Measurements from ENCODE around the gene TXNL4B. TPM values are rescaled to one million over a fixed set of nuclear protein-coding genes. Genes with fewer than 3 reads are reported as not detected.

The TXNL4B gene
- 5.4 TPM for total RNA-seq
- long read RNA-seq, partial matches to known transcripts, result 1 of 6 reads
- long read RNA-seq, other reads (novel, unspliced or antisense), result 1 of 6 reads

DNA sequence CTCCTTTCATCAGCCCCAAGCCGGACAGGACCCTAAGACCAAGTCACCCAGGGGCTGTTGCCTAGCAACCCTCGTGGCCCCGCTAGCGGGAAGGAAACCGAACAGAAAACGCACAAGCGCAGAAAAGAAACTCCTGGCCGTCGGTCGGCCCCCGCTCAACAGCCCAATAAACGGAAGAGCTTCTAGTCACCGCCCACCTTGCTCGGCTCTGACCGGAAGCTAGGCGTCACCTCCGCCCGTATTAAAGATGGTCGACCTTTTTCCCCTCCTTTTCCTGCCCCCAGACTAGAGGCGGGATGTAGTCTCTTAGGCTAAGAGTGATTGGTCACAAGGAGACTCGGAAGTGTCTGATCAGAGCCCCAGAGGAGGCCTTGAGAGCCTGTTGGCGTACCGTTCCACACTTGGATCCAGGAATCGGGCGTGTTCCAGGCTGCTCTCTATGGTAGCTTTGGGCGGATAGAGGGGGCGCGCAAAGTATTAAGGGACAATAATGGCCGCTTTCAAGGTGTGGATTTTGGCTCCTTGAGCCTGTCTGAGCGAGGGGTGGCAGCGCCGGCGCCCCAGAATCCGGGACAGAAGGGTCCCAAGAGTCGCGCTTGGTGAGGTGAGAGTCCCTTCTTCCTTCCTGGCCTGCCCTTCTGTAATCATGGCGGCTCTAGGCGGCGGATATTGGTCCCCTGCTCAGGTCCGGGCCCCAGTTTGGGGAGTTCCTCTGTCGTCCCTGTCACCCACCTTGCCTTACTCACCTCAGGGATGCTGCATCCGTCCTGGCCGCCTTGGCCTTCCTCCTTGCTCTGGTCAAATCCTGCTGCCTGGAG, at the start of gene TXNL4B, which contains the start of gene DHX38:
Gene TXNL4B, minus strand, starts transcription at position 173 of the 818 bp plus-strand sequence. CDS start 2,871 bp downstream, outside the sequence.
Gene DHX38, plus strand, starts transcription at position 400 of the 818 bp plus-strand sequence. CDS start 2,311 bp downstream, outside the sequence.
- DNase-seq (peak; percentile 93), ATAC-seq (peak; percentile 99)
- intact Hi-C loops (cut with micrococcal nuclease), result no loop called here

DNA sequence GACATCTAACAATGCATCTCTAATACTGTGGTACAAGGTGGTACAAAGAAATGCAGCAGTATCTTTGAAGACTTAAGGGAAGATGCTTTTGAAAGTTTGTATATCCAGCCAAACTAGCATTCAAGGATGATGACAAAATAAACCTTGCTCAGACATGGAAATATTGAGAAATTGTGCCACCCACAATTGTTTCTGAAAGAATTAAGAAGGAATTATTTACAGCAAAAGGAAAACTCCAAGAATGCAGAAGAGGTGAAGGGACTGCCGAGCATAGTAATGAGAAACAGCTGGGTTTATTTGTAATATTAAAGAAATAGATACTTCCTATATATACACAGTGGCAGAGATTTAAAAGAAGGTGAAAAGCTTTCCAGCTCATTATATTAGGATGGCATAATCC, 49.1 kb upstream of the TXNL4B start:
- no peak for ATAC-seq
- no peak for DNase-seq
- intact Hi-C loops (cut with micrococcal nuclease), result no loop called here

DNA sequence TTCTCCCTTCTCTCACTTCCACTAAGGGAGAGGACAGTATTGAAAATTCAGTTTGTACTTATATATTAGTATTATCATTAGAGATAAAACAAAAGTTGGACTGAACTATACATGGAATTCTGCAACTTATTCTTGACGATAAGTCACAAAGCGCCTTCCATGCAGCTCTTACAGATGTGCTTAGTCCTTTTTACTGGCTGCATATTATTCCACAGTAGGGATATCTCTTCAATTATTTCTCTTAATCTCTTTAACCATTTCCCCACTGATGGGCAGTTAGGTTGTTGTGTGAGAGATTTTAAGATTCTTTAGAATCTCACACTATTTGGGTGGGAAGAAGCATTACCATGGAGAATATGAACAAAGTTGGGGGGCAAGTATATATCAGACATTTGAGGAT, 46.5 kb upstream of the TXNL4B start:
- no peak for DNase-seq
- no peak for ATAC-seq
- intact Hi-C loops (cut with micrococcal nuclease), result no loop called here

DNA sequence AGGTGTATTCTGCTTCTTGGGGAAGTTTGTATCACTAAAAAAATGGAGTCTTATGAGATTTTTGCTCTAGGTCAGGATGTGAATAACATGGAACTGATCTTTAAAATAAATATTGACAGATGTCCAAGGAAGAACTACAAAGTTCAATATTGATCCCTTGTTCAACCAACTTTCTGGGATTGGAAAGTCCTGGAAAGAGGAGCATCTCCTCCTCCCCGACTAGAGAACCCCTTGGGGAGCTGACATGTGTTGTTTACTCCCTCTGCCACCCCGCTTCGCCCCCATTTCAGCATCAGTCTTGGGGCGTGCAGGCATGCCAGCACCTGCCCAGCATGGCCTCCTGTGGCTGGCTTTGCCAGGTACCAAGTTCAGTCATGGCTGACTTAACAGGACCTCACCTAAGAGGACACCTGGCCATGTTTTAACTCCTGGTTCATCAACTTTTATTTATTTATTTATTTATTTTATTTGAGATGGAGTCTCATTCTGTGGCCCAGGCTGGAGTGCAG, 44.7 kb upstream of the TXNL4B start:
- intact Hi-C loops (cut with micrococcal nuclease), result no loop called here
- no peak for DNase-seq
- no peak for ATAC-seq

DNA sequence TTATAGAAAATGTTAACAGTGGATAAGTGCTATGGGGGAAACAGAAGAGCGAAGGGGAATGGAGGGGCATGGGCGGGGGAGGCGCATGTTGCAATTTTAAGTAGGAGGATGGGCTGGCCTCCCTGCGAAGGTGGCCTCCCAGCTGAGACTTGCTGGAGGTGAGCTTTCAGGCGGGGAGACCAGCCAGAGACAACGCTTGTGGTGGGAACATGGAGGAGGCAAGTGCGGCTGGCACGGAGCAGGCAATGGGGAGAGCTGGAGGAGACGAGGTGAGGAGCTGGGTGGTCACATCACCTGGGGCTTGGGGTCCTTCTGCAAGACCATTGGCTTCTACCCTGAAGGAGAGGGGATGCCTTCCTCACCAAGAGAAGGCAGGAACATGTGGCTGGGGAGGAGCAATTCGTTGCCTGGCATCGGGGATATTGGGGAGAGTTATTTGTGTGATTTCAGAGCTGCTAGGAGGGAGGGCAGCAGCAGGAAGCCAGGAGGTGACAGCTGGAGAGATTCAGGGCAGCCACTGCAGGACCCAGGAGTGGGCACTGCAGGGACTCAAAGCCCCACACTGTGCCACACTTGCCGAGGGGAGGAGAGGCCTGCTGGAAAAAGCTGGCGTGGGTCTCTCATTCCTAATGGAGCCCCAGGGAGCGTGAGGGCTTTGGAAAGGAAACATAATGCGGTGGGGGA, 44.1 kb upstream of the TXNL4B start:
- no peak for DNase-seq
- ATAC-seq, result no peak
- intact Hi-C loops (cut with micrococcal nuclease), result no loop called here

DNA sequence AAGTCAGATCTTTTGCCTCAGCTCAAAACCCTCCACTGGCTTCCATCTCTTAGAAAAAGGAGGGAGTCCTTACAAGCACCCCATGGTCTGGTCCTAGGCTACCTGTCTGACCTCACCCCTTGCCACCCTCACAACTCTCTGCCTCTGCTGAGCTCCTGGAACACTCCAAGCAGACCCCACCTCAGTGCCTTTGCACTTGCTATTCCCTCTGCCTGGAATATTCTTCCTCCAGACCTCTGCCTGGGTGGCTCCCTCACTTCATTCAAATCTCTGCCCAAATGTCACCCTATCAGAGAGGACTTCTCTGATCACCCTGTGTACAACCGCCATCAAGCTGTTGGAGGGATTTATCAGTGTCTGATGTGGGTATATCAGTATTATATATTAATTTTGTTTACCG, 41.1 kb upstream of the TXNL4B start:
- no peak for ATAC-seq
- intact Hi-C loops (cut with micrococcal nuclease), result no loop called here

DNA sequence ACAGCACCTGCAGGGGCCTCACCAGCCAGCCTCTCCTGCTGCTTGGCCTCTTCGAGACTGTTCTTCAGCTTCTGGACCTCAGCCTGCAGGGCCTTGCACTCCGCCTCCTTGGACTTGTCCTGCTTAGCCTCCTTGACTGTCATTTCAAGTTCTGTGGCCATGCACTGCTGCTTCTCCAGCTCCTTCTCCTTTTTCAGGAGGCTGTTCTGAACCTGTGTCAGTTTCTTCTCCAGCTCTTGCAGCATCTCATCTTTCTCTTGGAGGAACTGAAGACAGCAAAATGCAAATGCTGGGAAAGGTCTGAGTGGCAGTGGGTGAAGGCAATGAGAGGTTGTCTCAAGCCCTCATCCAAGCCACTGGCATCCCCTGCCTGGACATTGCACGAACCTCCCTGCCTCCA, 39.3 kb upstream of the TXNL4B start:
- ATAC-seq (no peak), DNase-seq (no peak)
- intact Hi-C loops (cut with micrococcal nuclease), result no loop called here

More for the DNA sequence above, 41.1 kb upstream of the TXNL4B start:
- DNase-seq, result no peak

DNA sequence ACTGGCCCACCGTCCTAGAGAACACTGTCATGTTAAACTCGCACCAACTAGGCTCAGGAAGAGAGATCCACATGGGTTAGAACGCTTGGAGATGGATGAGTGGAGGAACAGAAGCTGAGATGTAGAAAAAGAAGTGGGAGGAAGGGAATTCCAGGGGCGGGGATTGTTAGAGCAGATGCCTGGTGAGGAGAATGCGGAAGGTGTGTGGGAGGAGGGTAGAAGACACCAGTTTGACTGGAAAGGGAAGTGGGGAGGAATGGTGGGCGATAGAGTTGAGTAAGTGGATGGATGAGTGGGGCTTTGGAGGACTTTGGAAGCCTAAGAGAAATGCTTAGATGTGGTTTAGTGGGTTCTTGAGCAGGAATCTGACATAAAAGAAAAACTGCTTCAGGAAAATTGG, 37.6 kb upstream of the TXNL4B start:
- intact Hi-C loops (cut with micrococcal nuclease), result no loop called here
- ATAC-seq, result no peak
- no peak for DNase-seq

DNA sequence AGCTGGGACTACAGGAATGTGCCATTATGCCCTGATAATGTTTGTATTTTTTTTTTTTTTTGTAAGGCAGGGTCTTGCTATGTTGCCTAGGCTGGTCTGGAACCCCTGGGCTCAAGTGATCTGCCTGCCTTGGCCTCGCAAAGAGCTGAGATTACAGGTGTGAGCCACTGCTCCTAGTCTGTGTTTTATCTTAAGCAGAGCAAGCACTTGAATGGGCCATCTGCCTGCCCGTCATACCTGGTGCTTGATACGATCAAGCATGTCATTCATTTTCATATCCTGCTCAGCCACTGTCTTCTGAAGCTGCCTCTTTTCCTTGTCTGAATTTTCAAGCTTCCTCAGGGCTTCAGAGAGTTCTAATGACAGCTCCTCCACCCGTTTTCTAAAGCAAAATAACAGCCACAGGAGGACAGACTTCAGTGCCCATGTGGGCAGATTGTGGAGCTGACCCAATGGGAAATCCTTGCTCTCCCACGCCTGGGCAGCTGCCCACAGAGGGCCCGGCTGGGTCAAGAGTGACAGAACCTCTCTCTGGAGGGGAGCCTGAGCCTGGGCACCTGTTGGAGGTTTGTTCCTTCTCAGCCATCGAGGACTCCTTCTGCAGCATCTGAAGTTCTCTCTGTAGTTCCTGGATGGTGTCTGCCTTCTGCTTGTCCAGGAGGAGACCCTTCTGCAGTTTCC, 36.7 kb upstream of the TXNL4B start:
- no peak for ATAC-seq
- intact Hi-C loops (cut with micrococcal nuclease), result no loop called here
- DNase-seq, result no peak

DNA sequence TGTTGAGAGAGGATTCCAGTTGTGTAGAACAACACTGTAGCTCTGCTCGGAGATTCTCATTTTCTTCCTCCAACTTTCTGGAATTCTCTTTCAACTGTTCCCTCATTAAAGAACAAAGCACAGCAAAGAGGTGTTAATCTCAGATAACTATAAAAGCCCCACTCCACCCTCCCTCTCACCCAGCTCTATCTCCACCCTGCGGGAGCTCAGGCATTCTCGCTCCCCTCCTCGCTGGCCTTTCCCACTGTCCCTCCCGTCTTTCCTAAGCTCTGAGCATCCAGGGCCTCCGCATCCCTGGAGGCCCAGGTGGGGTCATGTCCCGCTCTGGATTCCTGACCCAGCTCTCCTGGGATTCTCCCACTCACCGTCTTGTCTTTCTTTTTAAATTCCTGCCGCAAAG, 35.3 kb upstream of the TXNL4B start:
- ATAC-seq (no peak), DNase-seq (no peak)
- intact Hi-C loops (cut with micrococcal nuclease), result no loop called here

DNA sequence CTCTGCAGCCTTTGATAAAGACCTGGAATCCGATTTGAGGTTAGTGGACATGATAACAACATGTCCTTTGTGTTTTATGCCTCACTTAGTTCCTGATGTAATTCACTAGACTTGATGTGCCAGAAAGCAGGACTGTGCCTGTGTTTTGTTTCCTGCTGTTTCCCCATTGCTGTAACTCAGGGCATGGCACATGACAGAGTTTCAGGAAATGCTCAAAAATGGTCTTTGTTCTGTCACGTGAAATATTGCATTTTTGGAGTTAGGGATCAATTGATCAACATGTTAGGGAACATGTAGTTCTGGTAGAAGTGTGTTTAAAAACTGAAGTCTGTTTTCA, 33.0 kb upstream of the TXNL4B start:
- intact Hi-C loops (cut with micrococcal nuclease), result no loop called here
- DNase-seq (no peak), ATAC-seq (peak; percentile 41)

DNA sequence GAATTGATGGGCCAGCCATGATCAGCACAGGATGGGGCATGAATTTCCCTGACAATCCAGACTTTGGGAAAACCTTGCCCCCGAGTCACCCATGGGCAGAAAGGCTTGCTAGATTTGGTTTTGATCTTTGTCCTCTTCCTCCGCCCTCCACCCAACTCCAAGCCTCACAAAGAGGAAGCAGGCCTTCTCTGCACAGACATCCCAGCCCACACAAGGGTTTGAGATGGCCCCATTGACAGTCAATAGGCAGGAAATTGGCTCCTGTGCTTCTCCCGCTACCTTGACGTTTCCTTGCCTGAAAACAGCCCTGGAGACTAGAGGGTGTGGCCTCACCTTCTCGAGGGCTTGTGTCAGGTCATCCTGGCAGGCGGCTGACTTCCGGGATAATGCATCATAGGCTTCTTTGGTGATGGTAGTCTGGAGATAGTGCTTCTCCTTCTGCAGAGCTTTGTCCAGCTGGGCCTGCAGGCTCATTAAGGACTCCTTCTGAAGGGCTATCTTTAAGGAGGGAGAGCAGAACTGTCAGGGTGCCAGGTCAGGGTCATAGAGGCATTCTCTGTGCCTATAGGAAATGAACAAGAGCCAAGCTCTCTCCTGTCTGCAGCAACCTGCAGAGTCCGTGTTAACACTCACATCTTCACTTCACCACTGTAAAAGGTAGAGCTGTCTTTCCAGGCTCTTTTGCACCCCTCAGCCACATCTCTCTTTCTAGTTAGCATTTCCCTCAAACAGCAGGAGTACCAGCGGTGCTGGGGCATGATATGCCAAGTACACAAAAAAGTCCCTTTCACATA, 32.4 kb upstream of the TXNL4B start:
- DNase-seq (no peak), ATAC-seq (peak; percentile 20)
- intact Hi-C loops (cut with micrococcal nuclease), result no loop called here

DNA sequence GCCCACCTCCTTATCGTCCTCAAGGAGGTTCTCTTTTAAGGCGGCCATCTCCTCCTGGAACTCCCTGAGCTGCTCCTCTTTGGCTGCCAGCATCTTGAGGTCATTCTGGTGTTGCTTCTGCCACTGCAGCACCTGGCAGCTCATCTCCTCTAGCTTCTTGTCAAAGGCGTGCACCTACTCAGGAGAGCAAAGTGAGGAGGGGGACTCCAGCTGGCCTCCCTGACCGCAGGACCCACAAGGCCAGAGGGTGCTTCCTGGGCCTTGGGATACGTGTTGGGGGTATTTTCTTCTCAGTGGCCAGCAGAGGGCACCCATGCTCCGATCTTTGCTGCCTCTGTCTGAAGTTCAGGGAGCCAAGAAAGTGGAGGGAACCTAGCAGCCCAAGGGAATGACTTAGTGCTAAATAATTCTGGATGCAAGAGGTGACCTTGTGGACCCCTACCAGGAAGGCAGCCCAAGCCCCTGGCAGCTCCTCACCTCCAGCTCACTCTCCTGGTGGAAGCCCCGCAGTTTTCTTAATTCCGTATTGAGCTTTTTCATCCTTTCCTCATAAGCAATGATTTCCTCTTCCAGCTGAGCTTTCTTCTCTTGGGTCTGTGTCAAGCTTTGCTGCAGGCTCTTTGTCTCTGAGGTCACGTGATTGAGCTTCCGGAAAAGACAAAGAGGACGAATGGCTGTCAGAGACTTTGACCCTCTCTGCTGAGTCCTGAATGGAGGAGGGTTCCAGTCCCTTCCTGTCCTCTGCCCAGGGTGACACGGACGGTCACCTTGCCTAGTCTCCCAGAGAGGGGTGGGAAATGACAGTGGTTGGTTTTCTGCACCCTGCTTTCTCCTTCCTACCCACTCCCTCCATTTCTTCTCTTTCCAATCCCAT, 31.6 kb upstream of the TXNL4B start:
- ATAC-seq, result peak; percentile 88
- DNase-seq, result peak; percentile 70
- intact Hi-C loops (cut with micrococcal nuclease), result no loop called here

DNA sequence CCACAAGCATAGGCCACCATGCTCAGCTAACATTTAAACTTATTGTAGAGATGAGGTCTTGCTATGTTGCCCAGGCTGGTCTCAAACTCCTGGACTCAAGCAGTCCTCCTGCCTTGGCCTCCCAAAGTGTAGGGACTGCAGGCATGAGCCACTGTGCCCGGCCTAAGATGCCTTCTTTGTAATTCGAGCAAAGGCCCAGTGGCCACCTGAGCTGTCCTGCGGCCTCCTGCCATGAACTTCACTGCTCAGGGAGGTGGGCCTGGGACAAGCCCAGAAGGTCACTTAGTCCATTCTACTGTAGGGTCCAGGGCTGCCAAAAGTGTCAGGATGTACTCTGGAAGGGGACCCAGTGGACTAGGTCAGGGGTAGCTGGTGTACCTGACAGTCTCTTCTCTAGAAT, 30.7 kb upstream of the TXNL4B start:
- DNase-seq (no peak), ATAC-seq (no peak)
- intact Hi-C loops (cut with micrococcal nuclease), result no loop called here

DNA sequence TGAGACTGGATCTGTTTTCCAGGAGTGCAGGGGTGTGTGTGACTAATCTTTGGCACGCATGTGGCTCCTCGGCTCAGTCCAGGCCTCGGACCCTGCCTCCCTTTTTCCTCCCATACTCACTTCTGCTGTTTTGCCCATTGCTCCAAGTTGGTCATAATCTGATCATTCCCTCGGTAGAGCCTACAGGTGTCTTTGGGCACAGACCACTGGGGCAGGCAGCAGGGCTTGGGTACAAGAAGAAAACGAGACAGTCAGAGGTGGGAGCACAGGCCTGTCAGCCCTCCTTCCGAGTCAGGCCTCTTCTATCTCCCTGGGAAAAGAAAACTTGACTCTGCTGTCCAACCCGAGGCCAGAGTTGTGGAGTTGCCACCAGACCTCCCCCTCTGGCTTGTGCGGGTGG, 30.0 kb upstream of the TXNL4B start:
- intact Hi-C loops (cut with micrococcal nuclease), result no loop called here
- DNase-seq (no peak), ATAC-seq (no peak)

DNA sequence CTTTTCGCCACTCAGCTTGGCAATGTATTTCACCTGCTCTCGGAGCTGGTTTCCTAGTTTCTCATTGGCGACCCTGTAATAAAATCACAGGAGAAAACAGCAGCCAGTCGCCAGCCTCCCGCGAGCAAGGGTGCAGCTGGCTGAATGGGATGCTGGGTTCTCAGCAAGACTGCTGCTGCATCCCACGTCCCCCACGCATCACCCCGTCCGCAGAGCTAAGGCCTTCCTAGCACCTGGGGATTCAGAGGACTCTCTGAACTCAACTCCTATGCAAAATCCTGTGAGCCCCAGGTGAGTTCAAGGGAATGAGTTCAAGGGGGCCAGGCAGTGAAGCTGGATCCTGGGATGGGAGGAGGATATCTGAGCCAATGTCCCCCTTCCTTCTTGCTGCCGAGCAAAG, 29.5 kb upstream of the TXNL4B start:
- ATAC-seq (no peak), DNase-seq (no peak)
- intact Hi-C loops (cut with micrococcal nuclease), result no loop called here

DNA sequence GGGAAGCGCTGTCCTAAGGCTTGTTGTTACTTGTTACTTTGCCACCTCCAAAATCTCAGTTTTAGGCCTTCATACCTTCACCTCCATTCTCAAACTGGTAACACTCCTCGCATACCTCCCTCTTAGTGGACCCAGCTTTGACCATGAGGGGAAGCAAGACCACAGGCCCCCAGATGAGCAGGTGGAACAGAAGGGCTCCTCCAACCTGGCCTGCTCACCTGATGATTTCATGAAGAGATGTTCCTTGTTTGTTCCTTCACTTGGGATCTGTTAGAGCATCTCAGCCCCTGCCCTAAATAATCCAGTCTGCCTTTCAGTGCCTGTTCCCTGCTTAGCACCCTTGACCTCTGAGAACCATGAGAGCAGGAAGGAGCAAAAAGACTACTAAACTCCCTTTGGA, 28.9 kb upstream of the TXNL4B start:
- DNase-seq (no peak), ATAC-seq (no peak)
- intact Hi-C loops (cut with micrococcal nuclease), result no loop called here

DNA sequence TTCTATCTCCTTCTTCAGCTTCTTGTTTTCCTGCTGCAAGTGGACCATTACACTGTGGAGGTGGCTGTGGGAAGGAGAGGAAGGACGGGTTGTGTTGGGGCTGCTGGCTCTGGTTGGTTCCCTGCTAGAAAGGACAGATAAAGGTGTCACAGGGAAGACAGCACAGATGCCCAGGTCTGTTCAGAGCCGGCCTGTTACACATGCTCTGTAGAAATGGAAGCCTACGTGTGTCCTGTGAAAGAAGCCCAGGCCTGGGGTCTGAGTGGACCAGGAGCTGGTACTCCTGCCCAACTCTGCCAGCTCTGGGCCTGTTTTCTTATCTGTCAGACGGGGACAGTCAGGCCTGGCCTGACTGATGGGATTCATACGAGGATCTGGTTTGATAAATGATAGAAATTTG, 26.6 kb upstream of the TXNL4B start:
- DNase-seq, result no peak
- ATAC-seq, result no peak

More for the DNA sequence above, 26.6 kb upstream of the TXNL4B start:
- intact Hi-C loops (cut with micrococcal nuclease), result no loop called here
